Nephron progenitor cell (in vitro differentiated cells): ENCODE data around the gene CTSW.

ENCODE experiments used
- DNase-seq: peaks from one replicate; pipeline ENCODE4 v3.0.0; 2021
- H3K27ac Mint-ChIP-seq: 2 replicates; pipeline ENCODE4 v1.8.0; 2021; ENCODE audit warnings: mild to moderate bottlenecking, moderate library complexity, mixed read lengths
- H3K27me3 Mint-ChIP-seq: 2 replicates; pipeline ENCODE4 v1.8.0; 2021; ENCODE audit warnings: mild to moderate bottlenecking, low read depth, mixed read lengths; ENCODE audit not compliant: poor library complexity
- H3K36me3 Mint-ChIP-seq: 2 replicates; pipeline ENCODE4 v1.8.0; 2021; ENCODE audit warnings: low read depth, mixed read lengths
- H3K4me1 Mint-ChIP-seq: 2 replicates; pipeline ENCODE4 v1.8.0; 2021; ENCODE audit warnings: mixed read lengths
- H3K4me3 Mint-ChIP-seq: 2 replicates; pipeline ENCODE4 v1.8.0; 2021; ENCODE audit warnings: mild to moderate bottlenecking, moderate library complexity, mixed read lengths
- H3K9me3 Mint-ChIP-seq: 2 replicates; pipeline ENCODE4 v1.8.0; 2021; ENCODE audit warnings: mild to moderate bottlenecking, moderate library complexity, mixed read lengths
- CTCF ChIP-seq: fragments of 200-600 bp; sonication (generic); IDR thresholded peaks from 2 replicates; pipeline ENCODE4 v1.5.0; 2021; ENCODE audit warnings: antibody characterized with exemption

Gene CTSW

GRCh38 chr11:65882120-65883057, 2.8 kb downstream of the CTSW start:
- Mint-ChIP-seq H3K27ac (no peak overlapping the region), H3K4me3 (no peak overlapping the region), H3K4me1 (peaks cover 30% of the 10 kb centered on the region), H3K9me3 (no peaks in the 10 kb centered on the region), H3K27me3 (no peaks in the 10 kb centered on the region), H3K36me3 (peaks cover 33% of the 10 kb centered on the region)
- no peak for TF ChIP-seq CTCF
- DNase-seq: no peak

- Mint-ChIP-seq H3K27ac (no peak overlapping the region), H3K4me3 (no peak overlapping the region), H3K27me3 (no peaks in the 10 kb centered on the region), H3K4me1 (peaks cover 35% of the 10 kb centered on the region), H3K36me3 (peaks cover 33% of the 10 kb centered on the region), H3K9me3 (no peaks in the 10 kb centered on the region)
- DNase-seq: no peak
- no peak for TF ChIP-seq CTCF
Measured at GRCh38 chr11:65883058-65883761, 3.6 kb downstream of the CTSW start.

- no peak for DNase-seq
- Mint-ChIP-seq H3K4me3 (no peak overlapping the region), H3K4me1 (peaks cover 37% of the 10 kb centered on the region), H3K9me3 (no peaks in the 10 kb centered on the region), H3K36me3 (peaks cover 33% of the 10 kb centered on the region), H3K27me3 (peaks cover 4% of the 10 kb centered on the region), H3K27ac (no peak overlapping the region)
- no peak for TF ChIP-seq CTCF
Measured at GRCh38 chr11:65883786-65884715, 4.4 kb downstream of the CTSW start.

- peaks cover 33% of the 10 kb centered on the region for H3K36me3 Mint-ChIP-seq
- peak; percentile 85 for DNase-seq
- no peak overlapping the region for H3K4me3 Mint-ChIP-seq
- TF ChIP-seq CTCF: peak; percentile 96
- H3K4me1 Mint-ChIP-seq: peaks cover 44% of the 10 kb centered on the region
- H3K27me3 Mint-ChIP-seq: peaks cover 10% of the 10 kb centered on the region
- no peaks in the 10 kb centered on the region for H3K9me3 Mint-ChIP-seq
- no peak overlapping the region for H3K27ac Mint-ChIP-seq
Measured at GRCh38 chr11:65884716-65885092, 5.1 kb downstream of the CTSW start.

GRCh38 chr11:65885231-65885630, 5.6 kb downstream of the CTSW start:
- Mint-ChIP-seq H3K4me3 (no peak overlapping the region), H3K27me3 (peaks cover 15% of the 10 kb centered on the region), H3K36me3 (peaks cover 33% of the 10 kb centered on the region), H3K27ac (no peak overlapping the region), H3K4me1 (peaks cover 49% of the 10 kb centered on the region), H3K9me3 (no peaks in the 10 kb centered on the region)
- no peak for DNase-seq
- TF ChIP-seq CTCF: no peak
